A549 (cell line): ENCODE data around the gene PHACTR2.

ENCODE experiments used
- CEBPB ChIP-seq, 2 experiments: fragments of >200 bp in 1 of 2; sonication (Bioruptor Twin) in 1 of 2; formaldehyde crosslinking in 1 of 2; IDR thresholded peaks; 2 replicates each; pipeline ENCODE4 v1.6.1; 2012 to 2016
- CTCF ChIP-seq: fragments of >200 bp; sonication (Bioruptor Twin); formaldehyde crosslinking; IDR thresholded peaks from 3 replicates; pipeline ENCODE4 v1.5.1; 2016
- ESRRA ChIP-seq: fragments of 150-350 bp; IDR thresholded peaks from 2 replicates; pipeline ENCODE4 v1.6.1; 2014; ENCODE audit warnings: mild to moderate bottlenecking, low read length, borderline replicate concordance
- FOXS1 ChIP-seq: fragments of 250-450 bp; sonication (Bioruptor Pico); IDR thresholded peaks from 2 replicates; pipeline ENCODE4 v1.5.0; 2020; ENCODE audit warnings: mild to moderate bottlenecking, moderate library complexity
- NR3C1 ChIP-seq: fragments of >200 bp; sonication (Bioruptor Twin); formaldehyde crosslinking; IDR thresholded peaks from 3 replicates; pipeline ENCODE4 v1.6.1; 2017
- POLR2A ChIP-seq: IDR thresholded peaks from 2 replicates; pipeline ENCODE4 v1.6.1; 2012; ENCODE audit warnings: mild to moderate bottlenecking, low read length
- RAD21 ChIP-seq, 2 experiments: fragments of >200 bp in 1 of 2; sonication (Bioruptor Twin) in 1 of 2; formaldehyde crosslinking in 1 of 2; IDR thresholded peaks in 1 of 2; conservative IDR thresholded peaks in 1 of 2; 2 replicates in 1 of 2; 3 replicates in 1 of 2; pipeline ENCODE4 v1.6.1; 2012 to 2018; ENCODE audit warnings: inconsistent platforms in 1 of 2

GRCh38 chr6:143811501-143812157, 133.9 kb downstream of the PHACTR2 start:
- TF ChIP-seq POLR2A (no peak), CTCF (no peak), RAD21 (conservative IDR thresholded peaks at IDR 0.05 in 1 of 2, IDR thresholded peaks at IDR 0.05 in 1 of 2) (no peak), ESRRA (no peak), FOXS1 (CRISPR knock-in tag) (no peak), NR3C1 (no peak), CEBPB (IDR thresholded peaks at IDR 0.05) (no peak)
